GM21786 (cell line): Measurements from ENCODE around the gene ANO6.
A peak's percentile ranks its signal among the peaks of the same experiment; 100 is the strongest.

Experiments
- ATAC-seq: cut with Tn5 transposase; IDR thresholded peaks from one replicate; pipeline ENCODE4 v1.9.1; 2021; ENCODE audit not compliant: unreplicated experiment

Gene ANO6

GRCh38 chr12:45276154-45276755 lies 60.4 kb downstream of the ANO6 start:
- no peak for ATAC-seq

- no peak for ATAC-seq
Observed at GRCh38 chr12:45278447-45278846, 62.6 kb downstream of the ANO6 start.

GRCh38 chr12:45279931-45280830 lies 64.3 kb downstream of the ANO6 start:
- peak; percentile 38 for ATAC-seq

- no peak for ATAC-seq
Observed at GRCh38 chr12:45281994-45282393, 66.1 kb downstream of the ANO6 start.

- no peak for ATAC-seq
Observed at GRCh38 chr12:45282411-45282810, 66.5 kb downstream of the ANO6 start.

GRCh38 chr12:45284096-45284901 lies 68.4 kb downstream of the ANO6 start:
- ATAC-seq = no peak

GRCh38 chr12:45285717-45286116 lies 69.8 kb downstream of the ANO6 start:
- no peak for ATAC-seq

- ATAC-seq = no peak
Observed at GRCh38 chr12:45286621-45287020, 70.7 kb downstream of the ANO6 start.

GRCh38 chr12:45289245-45290215 lies 73.6 kb downstream of the ANO6 start:
- no peak for ATAC-seq

GRCh38 chr12:45290216-45290605 lies 74.3 kb downstream of the ANO6 start:
- ATAC-seq = no peak

GRCh38 chr12:45291518-45291917 lies 75.6 kb downstream of the ANO6 start:
- ATAC-seq = no peak

- ATAC-seq = no peak
Observed at GRCh38 chr12:45292486-45293195, 76.7 kb downstream of the ANO6 start.

- ATAC-seq = no peak
Observed at GRCh38 chr12:45294906-45295305, 79.0 kb downstream of the ANO6 start.

- ATAC-seq = no peak
Observed at GRCh38 chr12:45296046-45296586, 80.2 kb downstream of the ANO6 start.

GRCh38 chr12:45298047-45298446 lies 82.2 kb downstream of the ANO6 start:
- ATAC-seq = no peak

- ATAC-seq = no peak
Observed at GRCh38 chr12:45298721-45299692, 83.1 kb downstream of the ANO6 start.

- ATAC-seq = no peak
Observed at GRCh38 chr12:45302621-45303369, 86.9 kb downstream of the ANO6 start.

- ATAC-seq = no peak
Observed at GRCh38 chr12:45303945-45304344, 88.0 kb downstream of the ANO6 start.
